NOMO-1 treated with dmso at 0.1 percent for 144 hours (cell line): ENCODE results near the gene HTRA2.
A peak's percentile ranks its signal among the peaks of the same experiment; 100 is the strongest.
"Not testable (repeated sequence)": the region's sequence is repeated elsewhere in the genome, so short reads cannot be mapped to it uniquely, and the experiment has no call there.

Experiments
- DNase-seq: peaks from one replicate; lab custom pipeline; 2025; ENCODE audit not compliant: unreplicated experiment; lab: John Stamatoyannopoulos, UW

The HTRA2 gene

DNA sequence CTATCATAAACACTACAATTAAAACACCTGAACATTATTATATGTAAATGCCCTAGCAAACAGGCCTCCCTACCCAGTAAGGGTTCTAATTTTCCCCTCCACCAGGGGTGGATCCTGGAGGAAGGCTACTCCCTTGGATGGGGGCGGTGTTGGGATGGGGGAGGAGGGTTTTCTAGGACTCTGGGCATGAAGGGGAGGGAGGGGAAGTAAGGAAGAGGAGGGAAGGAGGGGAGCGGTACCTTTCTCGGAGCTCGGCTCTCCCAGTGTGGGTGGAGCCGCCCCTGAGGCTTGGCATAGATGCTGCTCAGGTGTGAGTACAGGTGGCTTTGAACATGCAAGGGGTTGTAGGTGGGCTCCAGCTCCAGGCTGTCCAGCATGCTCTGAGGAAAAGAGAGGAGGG, 30.2 kb downstream of the HTRA2 start:
- DNase-seq = no peak

DNA sequence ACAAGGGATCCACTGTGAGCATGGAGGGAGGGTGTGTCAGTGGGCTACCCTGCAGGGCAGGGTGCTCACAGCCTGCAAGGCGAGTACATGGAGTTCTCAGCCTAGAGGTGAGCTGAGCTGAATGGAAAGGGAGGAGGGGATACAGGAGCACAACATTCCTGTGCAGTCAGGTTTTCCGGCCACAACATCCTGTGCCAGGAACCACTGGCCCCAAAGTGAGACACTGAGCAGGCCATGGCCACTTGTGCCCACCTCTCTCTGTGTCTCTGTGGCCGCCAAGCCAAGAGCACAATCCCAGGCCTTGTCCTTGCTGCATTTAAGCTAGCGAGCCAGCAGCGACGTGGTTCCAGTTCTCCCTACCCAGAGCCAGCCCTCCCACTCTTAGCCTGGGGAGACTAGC, 30.9 kb downstream of the HTRA2 start:
- no peak for DNase-seq

DNA sequence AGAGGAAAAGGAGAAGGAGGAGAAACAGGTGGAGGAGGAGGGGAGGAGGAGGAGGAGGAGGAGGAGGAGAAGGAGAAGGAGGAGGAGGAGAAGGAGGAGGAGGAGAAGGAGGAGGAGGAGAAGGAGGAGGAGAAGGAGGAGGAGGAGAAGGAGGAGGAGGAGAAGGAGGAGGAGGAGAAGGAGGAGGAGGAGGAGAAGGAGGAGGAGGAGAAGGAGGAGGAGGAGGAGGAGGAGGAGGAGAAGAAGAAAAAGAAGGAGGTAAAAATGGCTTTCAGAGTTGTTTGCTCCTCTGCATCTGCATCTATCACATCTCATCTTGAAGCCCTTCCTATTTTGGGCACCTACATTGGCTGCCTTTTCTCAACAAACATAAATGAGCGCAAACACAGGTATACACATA, 31.3 kb downstream of the HTRA2 start:
- not testable (repeated sequence) for DNase-seq

- no peak for DNase-seq
These were observed 32.5 kb downstream of the HTRA2 start for GRCh38 chr2:74562126-74562775.

GRCh38 chr2:74564222-74564621, 34.5 kb downstream of the HTRA2 start:
- DNase-seq = no peak

GRCh38 chr2:74566076-74566753, 36.5 kb downstream of the HTRA2 start:
- DNase-seq = no peak

- no peak for DNase-seq
These were observed 37.0 kb downstream of the HTRA2 start for GRCh38 chr2:74566754-74567085.

- no peak for DNase-seq
These were observed 38.1 kb downstream of the HTRA2 start for GRCh38 chr2:74567881-74568280.

DNA sequence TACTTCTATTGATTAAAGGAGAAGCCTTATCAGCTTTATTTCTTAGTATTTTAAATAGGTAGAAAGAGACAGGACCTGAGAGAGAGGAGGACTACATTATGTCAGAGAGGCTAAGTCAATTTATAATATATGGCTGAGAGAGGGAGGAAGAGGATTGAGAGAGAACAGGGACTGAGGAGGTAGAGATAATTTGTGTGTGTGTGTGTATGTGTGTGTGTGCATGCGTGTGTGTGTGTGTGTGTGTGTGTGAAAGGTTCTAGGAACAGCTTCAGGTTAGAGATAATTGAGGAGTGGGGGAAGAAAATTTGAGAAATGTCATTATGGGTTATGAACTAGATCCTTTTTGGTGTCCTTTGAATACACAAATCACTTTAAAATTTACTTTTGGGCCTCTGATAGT, 40.0 kb downstream of the HTRA2 start:
- no peak for DNase-seq

- no peak for DNase-seq
These were observed 41.3 kb downstream of the HTRA2 start for GRCh38 chr2:74571058-74571457.

GRCh38 chr2:74572178-74572925, 42.6 kb downstream of the HTRA2 start:
- DNase-seq = no peak

- DNase-seq = peak; percentile 79
These were observed 44.2 kb downstream of the HTRA2 start for GRCh38 chr2:74573747-74574562.

- no peak for DNase-seq
These were observed 45.6 kb downstream of the HTRA2 start for GRCh38 chr2:74575320-74575719.

- no peak for DNase-seq
These were observed 46.6 kb downstream of the HTRA2 start for GRCh38 chr2:74576211-74576862.

DNA sequence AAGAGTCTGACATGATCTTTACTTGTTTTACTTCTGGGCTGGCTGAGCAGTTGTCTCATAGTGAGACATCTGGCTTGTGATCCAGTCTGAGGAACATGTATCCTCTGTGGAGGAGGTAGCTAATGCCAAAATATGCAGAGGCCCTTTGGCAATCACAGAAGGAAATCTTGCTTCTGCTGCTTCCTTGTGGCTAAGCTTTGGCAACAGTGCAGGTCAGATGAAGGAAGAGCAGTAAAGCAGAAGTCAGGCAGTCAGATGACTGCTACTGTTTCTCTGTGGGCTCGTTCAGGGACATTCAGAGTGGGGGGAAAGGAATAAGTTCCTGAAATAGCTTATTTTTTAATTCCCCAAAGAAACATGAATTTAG, 47.1 kb downstream of the HTRA2 start:
- DNase-seq = peak; percentile 80

GRCh38 chr2:74577448-74577847, 47.7 kb downstream of the HTRA2 start:
- peak; percentile 56 for DNase-seq

DNA sequence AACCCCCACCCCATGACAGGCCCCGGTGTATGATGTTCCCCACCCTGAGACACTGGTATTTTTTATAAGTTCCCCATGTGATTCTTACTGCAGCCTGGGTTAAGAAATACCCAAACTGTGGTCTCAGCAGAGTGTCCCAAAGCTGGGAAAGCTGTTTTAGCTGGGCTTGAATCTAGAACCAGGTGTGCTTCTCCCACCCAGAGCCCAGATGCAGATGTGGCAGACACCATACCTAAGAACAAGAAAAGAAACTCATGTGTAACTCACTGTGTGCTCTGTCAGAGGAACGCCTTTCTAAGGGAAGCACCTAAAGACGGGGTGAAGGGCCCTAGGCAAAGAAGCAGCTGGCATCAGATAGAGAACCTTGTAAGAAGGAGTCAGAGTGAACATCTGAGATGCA, 48.7 kb downstream of the HTRA2 start:
- no peak for DNase-seq

GRCh38 chr2:74581463-74581862, 51.7 kb downstream of the HTRA2 start:
- DNase-seq = no peak

- DNase-seq = no peak
These were observed 52.5 kb downstream of the HTRA2 start for GRCh38 chr2:74582184-74582583.
